Vein endothelial cell (primary cell): ENCODE data around the gene FBXO47. TPM values are rescaled to one million over a fixed set of nuclear protein-coding genes. Genes with fewer than 3 reads are reported as not detected.

ENCODE experiments used
- small RNA-seq: library from RNA; depleted of rRNA; stranded (forward); fragments of <200 nt; gene quantifications from one replicate; pipeline ENCODE3, GENCODE V24; 2012
- total RNA-seq: library from RNA; depleted of rRNA; stranded (reverse); fragments of >200 nt; gene quantifications from 2 replicates; pipeline ENCODE4 v1.2.3, GENCODE V29; 2012

The FBXO47 gene
- not detected in 2 replicates for total RNA-seq

GRCh38 chr17:38967290-38967738 is at the start of gene FBXO47:
FBXO47 (minus strand) TSS chr17:38967403; CDS start chr17:38963025, 4,378 bp downstream.

GRCh38 chr17:38925263-38925995 is 41.8 kb downstream of the FBXO47 start, which contains the start of gene LASP1NB:
LASP1NB (plus strand) TSS chr17:38925614.

Small RNAs within 50 kb of the gene (small RNA-seq; reads per million reads assigned to genes)
- not detected for gene MIR6779

Other genes with a start within 250 kb of the FBXO47 start
- gene CISD3, start 237.1 kb downstream of the FBXO47 start, total RNA-seq, result 3.9 and 4.2 TPM in 2 replicates
- gene PCGF2, start 219.1 kb downstream of the FBXO47 start, total RNA-seq, result 5.8 and 8.8 TPM in 2 replicates
- gene PSMB3, start 214.7 kb downstream of the FBXO47 start, total RNA-seq, result 358 and 363 TPM in 2 replicates
- gene PIP4K2B, start 167.8 kb downstream of the FBXO47 start, total RNA-seq, result 52.1 and 60.1 TPM in 2 replicates
- 10.9 and 13.7 TPM in 2 replicates for gene CWC25, start 142.1 kb downstream of the FBXO47 start, total RNA-seq
- gene RPL23, start 113.7 kb downstream of the FBXO47 start, total RNA-seq, result 975 and 1,055 TPM in 2 replicates
- gene LASP1, start 97.3 kb downstream of the FBXO47 start, total RNA-seq, result 237 and 292 TPM in 2 replicates
- not detected in 2 replicates for gene PLXDC1, start 184.2 kb upstream of the FBXO47 start, total RNA-seq
- gene ARL5C, start 198.8 kb upstream of the FBXO47 start, total RNA-seq, result not detected in 2 replicates
- 3.9 and 6.7 TPM in 2 replicates for gene CACNB1, start 230.3 kb upstream of the FBXO47 start, total RNA-seq
- 1,567 and 1,657 TPM in 2 replicates for gene RPL19, start 232.9 kb upstream of the FBXO47 start, total RNA-seq